Lower leg skin (tissue), 4 donors: ENCODE results near the gene OR12D1. TPM values are rescaled to one million over a fixed set of nuclear protein-coding genes. Genes with fewer than 3 reads are reported as not detected.

Experiments used
- DNase-seq, 2 donors: peaks; one replicate each; pipeline ENCODE4 v3.0.0-alpha.2; 2019; ENCODE audit warnings: low spot score in 2 of 2
- H3K4me3 ChIP-seq: fragments of 200-600 bp; sonication (generic); 2 replicates; pipeline ENCODE4 v1.5.1; 2017; ENCODE audit warnings: mild to moderate bottlenecking, low read depth; ENCODE audit not compliant: poor library complexity, severe bottlenecking
- POLR2A ChIP-seq, 2 donors: fragments of 450-650 bp; IDR thresholded peaks; one replicate each; pipeline ENCODE4 v1.6.1; 2016 to 2017; ENCODE audit warnings: antibody characterized with exemption in 2 of 2, mild to moderate bottlenecking in 1 of 2, moderate library complexity in 1 of 2
- WGBS, 2 donors: methylation state at CpG; one replicate each; pipeline ENCODE4 v1.1.5; 2018; 5-methylcytosine and 5-hydroxymethylcytosine counted together
- intact Hi-C: fragments of 100-400 bp; cut with DNase I; formaldehyde crosslinking; loops from one replicate; pipeline ENCODE4 v1.15.0; 2023; ENCODE audit warnings: low total_unique reads
- total RNA-seq, 4 donors: library from RNA; depleted of rRNA; stranded (reverse); fragments of >200 nt; gene quantifications; one replicate each; pipeline ENCODE4 v1.1.0, GENCODE V29; 2016
- TF ChIP-seq, protein P1 (sequence below), 3 donors: fragments of 450-650 bp; IDR thresholded peaks; one replicate each; pipeline ENCODE4 v1.5.1; 2016; ENCODE audit warnings: antibody characterized with exemption in 3 of 3, mild to moderate bottlenecking in 3 of 3, moderate library complexity in 2 of 3

The OR12D1 gene
- total RNA-seq, 4 donors from 2014 or later: not detected

DNA sequence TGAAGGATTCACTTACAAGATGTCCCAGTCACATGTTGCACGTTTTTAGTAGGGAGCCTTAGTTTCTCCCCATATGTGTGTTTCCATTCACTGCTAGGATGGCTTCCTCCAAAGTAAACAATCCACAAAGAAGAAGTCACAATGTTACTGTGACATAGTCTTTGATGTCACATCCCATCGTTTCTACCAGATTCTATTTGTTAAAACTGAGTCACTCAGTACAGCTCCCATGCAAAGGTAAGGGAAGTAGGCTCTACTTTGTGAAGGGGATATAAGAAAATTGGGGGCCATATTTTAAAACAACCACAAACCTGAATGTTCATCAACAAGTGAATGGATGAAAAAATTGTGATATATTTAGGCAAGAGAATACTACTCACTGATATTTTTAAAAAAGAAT is 42.2 kb downstream of the OR12D1 start, which contains the start of the genes OR11A1 and OR2H1:
Gene OR11A1, minus strand, starts transcription at position 101 of the 400 bp plus-strand sequence. CDS start 29,430 bp downstream, outside the sequence.
Gene OR2H1, plus strand, starts transcription at position 185 of the 400 bp plus-strand sequence. CDS start 4,615 bp downstream, outside the sequence.
- no peak for DNase-seq
- intact Hi-C loops: no loop called here
- TF ChIP-seq POLR2A (IDR thresholded peaks at IDR 0.05): no peak
- no peak within 1 kb of the TSS for H3K4me3 ChIP-seq
- WGBS, 2 donors: 61 to 67% methylated on average over 2 of the region's 2 CpGs

DNA sequence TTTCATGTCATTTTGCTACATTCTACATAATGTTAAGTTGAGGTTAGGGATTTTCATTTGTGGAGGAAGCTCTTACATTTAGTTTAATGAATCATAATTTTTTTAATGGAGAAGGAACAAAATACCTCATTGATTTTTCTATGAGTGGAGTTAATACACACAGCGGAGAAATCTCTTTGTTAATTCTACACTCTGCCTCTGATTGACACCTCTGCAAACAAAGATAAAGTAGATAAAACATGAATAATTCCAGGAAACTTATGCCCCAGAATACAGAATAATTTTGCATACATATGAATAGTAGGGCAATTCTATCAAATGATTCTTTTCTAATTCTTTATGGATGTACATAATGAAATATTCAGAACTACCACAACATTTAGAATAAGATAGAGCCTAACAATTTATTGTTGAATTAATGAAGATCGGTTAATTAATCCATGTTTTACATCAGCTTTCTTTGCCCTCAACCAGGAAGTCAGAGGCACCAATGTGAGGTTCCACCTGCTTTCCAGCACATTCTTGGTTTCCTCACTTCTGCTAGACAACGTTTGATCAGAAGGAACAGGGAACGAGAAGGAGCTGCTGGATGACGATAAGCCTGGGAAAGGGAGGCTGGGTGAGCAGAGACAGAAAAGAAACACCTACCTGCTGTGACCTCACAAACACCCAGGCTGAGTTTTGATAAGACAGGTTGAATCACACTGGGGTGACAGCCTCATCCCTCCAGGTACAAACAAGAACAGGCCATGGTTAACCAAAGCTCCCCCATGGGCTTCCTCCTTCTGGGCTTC is 46.5 kb downstream of the OR12D1 start:
- H3K4me3 ChIP-seq: no peak overlapping the region
- intact Hi-C loops: no loop called here

DNA sequence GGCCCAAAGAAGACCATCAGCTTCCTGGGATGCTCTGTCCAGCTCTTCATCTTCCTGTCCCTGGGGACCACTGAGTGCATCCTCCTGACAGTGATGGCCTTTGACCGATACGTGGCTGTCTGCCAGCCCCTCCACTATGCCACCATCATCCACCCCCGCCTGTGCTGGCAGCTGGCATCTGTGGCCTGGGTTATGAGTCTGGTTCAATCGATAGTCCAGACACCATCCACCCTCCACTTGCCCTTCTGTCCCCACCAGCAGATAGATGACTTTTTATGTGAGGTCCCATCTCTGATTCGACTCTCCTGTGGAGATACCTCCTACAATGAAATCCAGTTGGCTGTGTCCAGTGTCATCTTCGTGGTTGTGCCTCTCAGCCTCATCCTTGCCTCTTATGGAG is 47.3 kb downstream of the OR12D1 start:
- H3K4me3 ChIP-seq: no peak overlapping the region
- WGBS, 2 donors: 75 to 87% methylated on average over 6 of the region's 6 CpGs
- no peak for DNase-seq
- intact Hi-C loops: no loop called here
- TF ChIP-seq POLR2A (IDR thresholded peaks at IDR 0.05): no peak
- TF ChIP-seq, protein P1, sequence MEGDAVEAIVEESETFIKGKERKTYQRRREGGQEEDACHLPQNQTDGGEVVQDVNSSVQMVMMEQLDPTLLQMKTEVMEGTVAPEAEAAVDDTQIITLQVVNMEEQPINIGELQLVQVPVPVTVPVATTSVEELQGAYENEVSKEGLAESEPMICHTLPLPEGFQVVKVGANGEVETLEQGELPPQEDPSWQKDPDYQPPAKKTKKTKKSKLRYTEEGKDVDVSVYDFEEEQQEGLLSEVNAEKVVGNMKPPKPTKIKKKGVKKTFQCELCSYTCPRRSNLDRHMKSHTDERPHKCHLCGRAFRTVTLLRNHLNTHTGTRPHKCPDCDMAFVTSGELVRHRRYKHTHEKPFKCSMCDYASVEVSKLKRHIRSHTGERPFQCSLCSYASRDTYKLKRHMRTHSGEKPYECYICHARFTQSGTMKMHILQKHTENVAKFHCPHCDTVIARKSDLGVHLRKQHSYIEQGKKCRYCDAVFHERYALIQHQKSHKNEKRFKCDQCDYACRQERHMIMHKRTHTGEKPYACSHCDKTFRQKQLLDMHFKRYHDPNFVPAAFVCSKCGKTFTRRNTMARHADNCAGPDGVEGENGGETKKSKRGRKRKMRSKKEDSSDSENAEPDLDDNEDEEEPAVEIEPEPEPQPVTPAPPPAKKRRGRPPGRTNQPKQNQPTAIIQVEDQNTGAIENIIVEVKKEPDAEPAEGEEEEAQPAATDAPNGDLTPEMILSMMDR (IDR thresholded peaks at IDR 0.05): no peak

More for the DNA sequence above, 46.5 kb downstream of the OR12D1 start:
- no peak for DNase-seq
- TF ChIP-seq, protein P1 (IDR thresholded peaks at IDR 0.05): no peak
- no peak for TF ChIP-seq POLR2A (IDR thresholded peaks at IDR 0.05)
- 76 to 87% methylated on average over 5 of the region's 5 CpGs for WGBS, 2 donors

GRCh38 chr6:29465279-29465678 is 50.6 kb downstream of the OR12D1 start:
- TF ChIP-seq POLR2A (IDR thresholded peaks at IDR 0.05): no peak
- TF ChIP-seq, protein P1 (IDR thresholded peaks at IDR 0.05): no peak
- no peak overlapping the region for H3K4me3 ChIP-seq
- DNase-seq: no peak
- intact Hi-C loops: no loop called here
- WGBS, 2 donors: 50 to 52% methylated on average over 2 of the region's 2 CpGs

- TF ChIP-seq POLR2A (IDR thresholded peaks at IDR 0.05): no peak
- TF ChIP-seq, protein P1 (IDR thresholded peaks at IDR 0.05): no peak
- H3K4me3 ChIP-seq: no peak overlapping the region
- WGBS, 2 donors: 88 to 89% methylated on average over 2 of the region's 2 CpGs
- DNase-seq: no peak
- intact Hi-C loops: no loop called here
Observed at GRCh38 chr6:29465801-29466200, 51.1 kb downstream of the OR12D1 start.

- H3K4me3 ChIP-seq: no peak overlapping the region
- TF ChIP-seq, protein P1 (IDR thresholded peaks at IDR 0.05): no peak
- no peak for TF ChIP-seq POLR2A (IDR thresholded peaks at IDR 0.05)
- intact Hi-C loops: no loop called here
- WGBS, 2 donors: 49 to 62% methylated on average over 6 of the region's 6 CpGs
- DNase-seq: no peak
Observed at GRCh38 chr6:29466241-29466640, 51.5 kb downstream of the OR12D1 start.

Other genes starting within 250 kb of the OR12D1 start
- not detected for gene OR2J2, start 244.0 kb upstream of the OR12D1 start, total RNA-seq
- not detected for gene OR14J1, start 113.2 kb upstream of the OR12D1 start, total RNA-seq
- gene OR5V1, start 46.1 kb upstream of the OR12D1 start, total RNA-seq: not detected
- not detected for gene OR12D3, start 39.6 kb upstream of the OR12D1 start, total RNA-seq
- gene OR12D2, start 19.3 kb upstream of the OR12D1 start, total RNA-seq: not detected
- not detected for gene OR10C1, start 24.4 kb downstream of the OR12D1 start, total RNA-seq
- not detected for gene OR11A1, start 42.1 kb downstream of the OR12D1 start, total RNA-seq
- gene OR2H1, start 42.2 kb downstream of the OR12D1 start, total RNA-seq: not detected
- gene MAS1L, start 73.0 kb downstream of the OR12D1 start, total RNA-seq: not detected
- gene UBD, start 144.8 kb downstream of the OR12D1 start, total RNA-seq: under 1 TPM in 1 of 4 donors, not detected in 3; 0.36 TPM
- not detected for gene OR2H2, start 170.2 kb downstream of the OR12D1 start, total RNA-seq
- gene GABBR1, start 218.3 kb downstream of the OR12D1 start, total RNA-seq: 10 to 100 TPM; 15.0 to 49.5 (median 20.6) TPM
- not detected for gene MOG, start 242.2 kb downstream of the OR12D1 start, total RNA-seq